ENCODE data around the gene LUC7L3.
"Not testable (repeated sequence)": the region's sequence is repeated elsewhere in the genome, so short reads cannot be mapped to it uniquely, and the experiment has no call there.

The LUC7L3 gene, protein sequence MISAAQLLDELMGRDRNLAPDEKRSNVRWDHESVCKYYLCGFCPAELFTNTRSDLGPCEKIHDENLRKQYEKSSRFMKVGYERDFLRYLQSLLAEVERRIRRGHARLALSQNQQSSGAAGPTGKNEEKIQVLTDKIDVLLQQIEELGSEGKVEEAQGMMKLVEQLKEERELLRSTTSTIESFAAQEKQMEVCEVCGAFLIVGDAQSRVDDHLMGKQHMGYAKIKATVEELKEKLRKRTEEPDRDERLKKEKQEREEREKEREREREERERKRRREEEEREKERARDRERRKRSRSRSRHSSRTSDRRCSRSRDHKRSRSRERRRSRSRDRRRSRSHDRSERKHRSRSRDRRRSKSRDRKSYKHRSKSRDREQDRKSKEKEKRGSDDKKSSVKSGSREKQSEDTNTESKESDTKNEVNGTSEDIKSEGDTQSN

DNA sequence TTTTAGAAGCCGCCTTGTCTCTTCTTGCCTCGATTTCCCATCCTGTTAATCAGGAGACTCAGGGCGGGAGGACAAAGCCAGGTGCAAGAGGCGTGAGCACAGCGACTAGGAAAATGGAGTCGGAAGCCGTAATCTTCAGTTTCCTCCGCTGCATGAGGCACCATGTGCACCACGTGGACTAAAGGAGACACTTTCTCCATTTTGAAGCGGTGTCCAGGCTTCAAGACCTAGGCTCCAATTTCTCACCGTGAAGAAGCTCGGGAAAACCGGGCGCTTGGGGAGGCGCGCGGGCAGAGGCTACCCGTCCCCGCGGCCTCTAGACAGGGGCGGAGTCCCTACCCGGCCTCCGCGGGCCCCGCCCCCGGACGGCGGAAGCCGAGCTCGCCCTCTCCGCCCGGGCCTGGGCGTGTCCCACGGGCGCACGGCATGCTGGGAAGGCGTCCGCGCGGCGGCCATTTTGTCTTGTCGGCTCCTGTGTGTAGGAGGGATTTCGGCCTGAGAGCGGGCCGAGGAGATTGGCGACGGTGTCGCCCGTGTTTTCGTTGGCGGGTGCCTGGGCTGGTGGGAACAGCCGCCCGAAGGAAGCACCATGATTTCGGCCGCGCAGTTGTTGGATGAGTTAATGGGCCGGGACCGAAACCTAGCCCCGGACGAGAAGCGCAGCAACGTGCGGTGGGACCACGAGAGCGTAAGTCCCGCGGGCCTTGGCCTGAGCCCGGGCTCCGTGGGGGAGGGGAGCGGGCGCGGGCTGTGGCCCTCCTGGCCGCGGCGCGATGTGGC is at the start of gene LUC7L3:
Gene LUC7L3 (plus strand): TSS at position 460 of the 780 bp plus-strand sequence. CDS start 130 bp downstream, at position 590.
- peak; percentile 97 for DNase-seq (ENCODE audit: low spot score)

DNA sequence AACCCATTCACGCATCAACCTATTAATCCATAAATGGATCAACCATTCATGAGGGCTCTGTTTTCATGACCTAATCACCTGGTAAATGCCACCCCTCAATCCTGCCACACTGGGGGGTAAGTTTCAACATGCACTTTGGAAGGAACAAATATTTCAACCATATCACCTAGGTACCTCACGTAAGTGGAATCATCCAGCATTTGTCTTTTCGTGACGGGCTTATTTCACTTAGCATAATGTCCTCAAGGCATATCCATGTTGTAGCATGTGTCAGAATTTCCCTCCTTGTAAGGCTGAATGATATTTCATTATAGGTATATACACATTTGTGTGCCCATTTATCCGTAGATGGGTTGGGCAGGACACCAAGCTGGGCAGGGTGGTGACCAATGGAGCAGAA is 47.3 kb upstream of the LUC7L3 start:
- no peak for DNase-seq (ENCODE audit: low spot score)

DNA sequence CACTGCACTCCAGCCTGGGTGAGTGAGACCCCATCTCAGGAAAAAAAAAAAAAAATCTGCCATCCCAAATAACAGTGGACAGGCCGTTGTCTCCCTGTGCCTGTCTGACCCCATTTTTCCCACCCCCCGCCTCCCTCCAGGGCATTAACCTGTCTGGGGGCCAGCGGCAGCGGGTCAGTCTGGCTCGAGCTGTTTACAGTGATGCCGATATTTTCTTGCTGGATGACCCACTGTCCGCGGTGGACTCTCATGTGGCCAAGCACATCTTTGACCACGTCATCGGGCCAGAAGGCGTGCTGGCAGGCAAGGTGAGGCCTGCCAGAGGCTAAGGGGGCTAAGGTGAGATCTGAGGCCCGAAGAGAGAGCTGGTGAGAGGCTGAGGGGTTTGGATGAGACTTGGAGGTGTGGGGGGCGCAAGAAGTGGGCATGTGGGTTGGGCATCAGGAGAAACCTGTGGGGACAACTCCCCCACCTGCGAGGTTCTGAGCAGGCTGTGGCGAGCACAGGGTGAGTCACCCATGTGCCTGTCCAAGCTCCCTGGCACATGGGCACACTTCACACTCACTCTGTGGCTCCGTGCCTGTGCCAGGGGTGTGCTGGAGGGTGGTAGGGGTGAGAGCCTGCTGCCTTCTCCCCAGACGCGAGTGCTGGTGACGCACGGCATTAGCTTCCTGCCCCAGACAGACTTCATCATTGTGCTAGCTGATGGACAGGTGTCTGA is 46.4 kb upstream of the LUC7L3 start:
- no peak for DNase-seq (ENCODE audit: low spot score)

DNA sequence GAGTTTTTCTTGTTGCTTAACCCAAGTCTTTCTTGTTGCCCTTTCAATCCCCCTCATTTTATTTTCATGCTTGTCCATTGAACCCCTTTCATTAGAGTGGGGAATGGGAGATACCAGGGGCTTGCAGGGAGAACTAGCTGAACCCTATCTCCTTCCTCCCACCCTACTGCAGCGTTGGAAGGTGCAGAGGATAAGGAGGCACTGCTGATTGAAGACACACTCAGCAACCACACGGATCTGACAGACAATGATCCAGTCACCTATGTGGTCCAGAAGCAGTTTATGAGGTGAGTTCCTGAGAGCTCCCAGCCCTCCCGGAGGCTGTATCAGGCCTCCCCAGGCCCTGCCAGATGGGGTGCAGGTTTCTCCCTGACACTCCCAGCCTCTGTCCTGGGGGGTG is 44.2 kb upstream of the LUC7L3 start:
- no peak for DNase-seq (ENCODE audit: low spot score)

DNA sequence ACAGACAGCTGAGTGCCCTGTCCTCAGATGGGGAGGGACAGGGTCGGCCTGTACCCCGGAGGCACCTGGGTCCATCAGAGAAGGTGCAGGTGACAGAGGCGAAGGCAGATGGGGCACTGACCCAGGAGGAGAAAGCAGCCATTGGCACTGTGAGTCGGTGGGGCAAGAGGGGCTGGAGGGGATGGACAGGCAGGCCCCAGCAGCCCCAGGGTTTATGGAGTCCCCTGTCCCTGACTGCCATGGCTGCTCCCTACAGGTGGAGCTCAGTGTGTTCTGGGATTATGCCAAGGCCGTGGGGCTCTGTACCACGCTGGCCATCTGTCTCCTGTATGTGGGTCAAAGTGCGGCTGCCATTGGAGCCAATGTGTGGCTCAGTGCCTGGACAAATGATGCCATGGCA is 43.8 kb upstream of the LUC7L3 start:
- DNase-seq (ENCODE audit: low spot score), result no peak

DNA sequence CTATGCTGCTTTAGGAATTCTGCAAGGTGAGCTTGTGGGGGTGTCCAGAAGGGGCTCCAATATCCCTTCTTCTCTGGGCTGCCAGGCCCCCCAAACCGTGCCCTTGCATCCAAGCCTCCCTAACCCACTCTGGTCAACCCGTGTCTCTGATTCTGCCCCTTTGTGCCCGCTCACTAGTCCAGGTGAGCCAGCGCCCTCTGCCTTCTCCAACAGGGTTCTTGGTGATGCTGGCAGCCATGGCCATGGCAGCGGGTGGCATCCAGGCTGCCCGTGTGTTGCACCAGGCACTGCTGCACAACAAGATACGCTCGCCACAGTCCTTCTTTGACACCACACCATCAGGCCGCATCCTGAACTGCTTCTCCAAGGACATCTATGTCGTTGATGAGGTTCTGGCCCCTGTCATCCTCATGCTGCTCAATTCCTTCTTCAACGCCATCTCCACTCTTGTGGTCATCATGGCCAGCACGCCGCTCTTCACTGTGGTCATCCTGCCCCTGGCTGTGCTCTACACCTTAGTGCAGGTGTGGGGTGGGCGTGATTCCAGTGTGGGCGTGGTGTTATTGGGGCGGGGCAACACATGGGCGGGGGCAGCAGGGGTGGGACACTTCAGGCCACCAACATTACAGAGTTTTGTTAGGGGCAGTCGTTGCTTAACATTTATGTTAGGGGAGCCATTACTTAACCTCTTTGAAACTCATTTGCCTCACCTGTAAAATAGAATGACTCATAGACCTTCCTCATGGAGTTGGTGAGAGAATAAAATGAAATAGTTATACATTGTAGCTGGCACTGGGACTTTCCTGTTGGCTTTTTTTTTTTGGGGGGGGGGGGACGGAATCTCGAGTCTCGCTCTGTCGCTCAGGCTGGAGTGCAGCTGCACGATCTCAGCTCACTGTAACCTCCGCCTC is 43.1 kb upstream of the LUC7L3 start:
- DNase-seq (ENCODE audit: low spot score), result no peak

DNA sequence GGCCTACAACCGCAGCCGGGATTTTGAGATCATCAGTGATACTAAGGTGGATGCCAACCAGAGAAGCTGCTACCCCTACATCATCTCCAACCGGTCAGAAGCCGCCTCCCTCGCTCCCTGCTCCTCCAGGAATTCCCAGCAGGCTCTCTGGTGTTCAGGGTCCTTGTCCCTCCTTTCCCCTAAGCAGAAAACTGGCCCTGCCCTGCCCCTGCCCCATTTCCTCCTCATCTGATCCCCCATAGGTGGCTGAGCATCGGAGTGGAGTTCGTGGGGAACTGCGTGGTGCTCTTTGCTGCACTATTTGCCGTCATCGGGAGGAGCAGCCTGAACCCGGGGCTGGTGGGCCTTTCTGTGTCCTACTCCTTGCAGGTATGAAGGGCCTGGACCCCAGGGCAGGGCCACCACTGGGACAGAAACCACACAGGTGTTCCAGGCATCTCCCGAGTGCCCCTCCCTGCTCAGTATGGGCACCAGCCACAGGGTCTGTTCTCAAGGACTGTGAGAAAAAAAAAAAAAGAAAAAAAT is 41.5 kb upstream of the LUC7L3 start:
- no peak for DNase-seq (ENCODE audit: low spot score)

DNA sequence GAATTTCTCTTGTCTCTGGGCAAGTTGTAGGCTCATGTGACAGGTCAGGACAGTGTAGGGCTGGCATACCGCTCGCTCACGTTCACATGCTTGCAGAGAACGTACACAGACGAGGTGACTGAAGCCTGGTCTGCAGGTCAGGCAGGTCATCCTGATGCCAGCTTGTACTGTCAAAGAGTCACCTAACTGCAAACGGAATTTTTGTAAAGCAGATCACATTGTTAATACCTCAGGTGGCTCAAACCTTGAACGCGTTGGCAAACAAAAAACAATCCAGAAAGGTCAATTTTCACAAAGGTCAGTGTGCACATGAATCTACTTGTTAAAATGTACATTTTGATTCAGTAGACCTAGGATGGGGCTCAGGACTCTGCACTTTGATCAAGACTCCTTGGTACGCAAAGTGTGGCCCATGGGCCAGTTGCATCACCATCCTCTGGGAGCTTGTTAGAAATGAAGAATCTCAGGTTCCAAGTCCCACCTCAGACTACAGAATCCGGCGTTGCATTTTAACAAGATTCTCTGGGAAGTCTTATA is 40.3 kb upstream of the LUC7L3 start:
- DNase-seq (ENCODE audit: low spot score), result no peak

DNA sequence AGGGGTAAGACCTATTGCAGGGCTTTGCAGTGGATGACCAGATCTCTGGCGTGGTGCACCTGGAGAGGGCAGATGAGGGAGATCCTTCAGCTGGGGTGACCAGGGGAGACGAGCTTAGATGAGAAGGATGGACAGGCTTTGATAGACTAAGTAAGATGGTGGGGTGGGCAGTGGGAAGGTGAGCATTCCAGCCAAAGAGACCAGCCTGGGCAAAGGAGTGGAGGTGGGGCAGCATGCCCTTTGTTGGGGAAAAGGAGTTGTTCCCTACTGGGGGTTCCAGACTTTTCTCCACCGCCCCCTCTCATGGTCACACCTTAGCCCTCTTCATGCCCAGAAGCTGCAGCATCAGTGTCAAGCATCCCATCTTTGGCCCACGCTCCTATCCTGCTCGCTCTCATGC is 39.3 kb upstream of the LUC7L3 start:
- no peak for DNase-seq (ENCODE audit: low spot score)

DNA sequence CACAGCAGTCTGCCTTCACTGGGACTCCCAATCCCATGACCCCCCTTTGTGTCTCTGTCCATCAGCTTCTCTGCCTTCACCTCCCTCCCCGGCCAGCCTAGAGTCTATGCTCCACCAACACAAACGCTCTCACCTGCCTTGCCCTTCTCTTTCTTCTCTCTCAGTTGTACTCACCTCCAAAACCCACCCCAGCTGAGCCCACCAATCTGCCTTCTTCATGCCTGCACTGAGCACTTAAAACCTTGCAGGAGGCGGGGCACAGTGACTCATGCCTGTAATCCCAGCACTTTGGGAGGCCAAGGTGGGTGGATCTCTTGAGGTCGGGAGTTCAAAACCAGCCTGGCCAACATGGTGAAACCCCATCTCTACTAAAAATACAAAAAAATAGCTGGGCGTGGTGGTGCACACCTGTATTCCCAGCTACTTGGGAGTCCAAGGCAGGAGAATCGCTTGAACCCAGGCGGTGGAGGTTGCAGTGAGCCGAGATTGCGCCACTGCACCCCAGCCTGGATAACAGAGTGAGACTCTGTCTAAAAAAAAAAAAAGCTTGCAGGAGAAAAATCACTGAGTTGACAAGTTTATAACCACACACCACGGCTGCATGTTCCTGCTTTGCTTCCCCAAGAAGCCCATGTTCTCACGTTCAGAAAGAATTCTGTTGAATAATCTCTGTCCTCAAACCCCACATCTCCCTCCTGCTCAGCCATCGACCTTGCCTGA is 38.7 kb upstream of the LUC7L3 start:
- not testable (repeated sequence) for DNase-seq (ENCODE audit: low spot score)

DNA sequence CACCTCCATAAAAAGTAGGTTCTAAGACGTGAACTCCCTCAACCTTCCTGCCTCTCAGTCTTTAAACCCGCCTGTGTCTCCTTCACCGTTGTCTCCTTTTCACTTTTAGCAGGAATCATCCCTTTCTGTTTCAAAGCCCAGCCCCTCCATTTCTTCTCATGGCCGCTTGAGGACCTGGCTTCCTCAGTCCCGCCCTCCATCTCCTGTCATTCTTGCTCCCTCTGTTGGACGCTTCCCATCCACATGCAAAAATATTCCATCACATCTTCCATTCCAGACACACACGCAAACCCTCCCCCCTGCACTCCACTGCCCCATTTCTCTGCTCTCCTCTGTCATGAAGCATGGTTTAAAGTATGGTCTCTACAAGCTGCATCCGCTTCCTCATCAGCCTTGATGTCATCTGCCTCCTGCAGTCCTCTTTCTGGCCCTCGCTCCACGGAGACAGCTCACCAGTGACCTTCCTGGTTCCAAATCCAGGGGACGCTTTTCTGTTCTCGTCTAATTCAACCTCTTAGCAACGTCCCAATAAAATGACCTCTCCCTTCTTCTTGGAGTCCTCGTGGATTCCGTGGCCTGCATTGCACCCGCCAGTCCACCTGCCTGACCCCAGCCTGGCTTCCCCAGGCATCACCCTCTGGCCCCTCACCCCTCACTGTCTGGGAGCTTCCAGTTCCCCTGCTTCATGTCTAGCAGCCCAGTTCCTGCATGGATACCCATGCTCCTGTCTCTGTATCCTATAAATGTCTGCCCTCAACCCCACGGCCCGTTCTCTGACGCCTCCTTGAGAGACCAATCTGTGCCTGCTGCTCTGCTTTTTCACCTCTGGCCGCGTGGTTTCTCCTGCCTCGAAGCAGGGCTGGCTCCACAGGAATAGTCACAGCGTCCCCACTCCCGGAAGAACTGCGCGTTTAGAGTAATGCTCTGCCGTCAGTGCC is 37.9 kb upstream of the LUC7L3 start:
- peak; percentile 52 for DNase-seq (ENCODE audit: low spot score)

DNA sequence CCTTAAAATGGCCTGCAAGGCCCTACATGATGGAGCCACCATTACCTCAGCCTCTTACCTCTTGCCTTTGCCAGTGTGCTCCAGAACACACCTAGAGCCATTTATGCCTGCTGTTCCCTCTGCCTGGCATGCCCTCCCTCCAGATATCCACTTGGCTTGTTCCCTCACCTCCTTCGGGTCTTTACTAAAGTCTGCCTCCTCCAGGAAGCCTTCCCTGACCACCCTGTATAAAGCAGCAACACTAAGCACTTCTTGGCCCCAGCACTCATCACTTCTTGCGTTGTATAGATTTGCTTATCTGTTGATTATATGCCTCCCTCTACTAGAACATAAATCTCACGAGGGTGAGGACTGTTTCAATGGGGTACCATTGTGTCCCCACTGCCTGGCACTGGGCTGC is 37.0 kb upstream of the LUC7L3 start:
- DNase-seq (ENCODE audit: low spot score), result no peak

DNA sequence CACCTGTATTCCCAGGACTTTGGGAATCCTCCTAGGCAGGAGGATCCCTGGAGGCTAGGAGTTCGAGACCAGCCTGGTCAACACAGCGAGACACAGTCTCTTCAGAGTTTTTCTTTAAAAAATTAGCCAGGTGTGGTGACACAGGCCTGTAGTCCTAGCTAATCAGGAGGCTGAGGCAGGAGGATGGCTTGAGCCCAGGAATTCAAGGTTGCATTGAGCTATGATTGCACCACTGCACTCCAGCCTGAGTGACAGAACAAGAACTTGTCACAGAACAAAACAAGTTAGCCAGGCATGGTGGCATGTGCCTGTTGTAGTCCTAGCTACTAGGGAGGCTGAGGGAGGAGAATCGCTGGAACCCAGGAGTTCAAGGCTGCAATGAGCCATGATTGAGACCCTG is 36.5 kb upstream of the LUC7L3 start:
- DNase-seq (ENCODE audit: low spot score), result no peak

DNA sequence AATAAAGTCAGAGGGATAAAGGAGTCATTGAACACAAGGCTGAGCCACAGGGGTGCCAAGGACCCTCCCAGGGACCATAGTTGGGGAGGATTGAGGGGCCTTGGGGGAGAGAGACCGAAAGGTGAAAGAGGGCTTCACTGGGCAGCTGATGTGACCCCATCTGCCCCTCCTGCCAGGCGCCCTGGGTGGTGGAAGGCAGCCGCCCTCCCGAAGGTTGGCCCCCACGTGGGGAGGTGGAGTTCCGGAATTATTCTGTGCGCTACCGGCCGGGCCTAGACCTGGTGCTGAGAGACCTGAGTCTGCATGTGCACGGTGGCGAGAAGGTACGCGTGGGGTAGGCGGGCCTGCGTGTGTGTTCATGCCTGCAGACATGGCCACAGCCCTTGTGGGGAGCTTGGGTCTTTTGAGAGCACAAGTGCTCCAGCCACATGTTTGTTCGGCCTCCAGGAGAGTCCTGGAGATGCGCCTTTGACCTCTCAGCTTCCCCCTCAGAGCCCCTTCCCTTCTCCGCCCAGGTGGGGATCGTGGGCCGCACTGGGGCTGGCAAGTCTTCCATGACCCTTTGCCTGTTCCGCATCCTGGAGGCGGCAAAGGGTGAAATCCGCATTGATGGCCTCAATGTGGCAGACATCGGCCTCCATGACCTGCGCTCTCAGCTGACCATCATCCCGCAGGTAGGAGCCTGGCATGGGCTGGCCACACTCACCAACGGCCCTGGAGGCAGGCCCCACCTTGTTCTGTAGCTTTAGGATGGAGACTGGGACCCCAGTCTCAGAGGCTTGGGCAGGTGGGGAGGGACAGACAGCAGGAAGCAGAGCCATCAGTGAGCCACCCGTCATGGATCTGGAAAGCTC is 35.7 kb upstream of the LUC7L3 start:
- no peak for DNase-seq (ENCODE audit: low spot score)

DNA sequence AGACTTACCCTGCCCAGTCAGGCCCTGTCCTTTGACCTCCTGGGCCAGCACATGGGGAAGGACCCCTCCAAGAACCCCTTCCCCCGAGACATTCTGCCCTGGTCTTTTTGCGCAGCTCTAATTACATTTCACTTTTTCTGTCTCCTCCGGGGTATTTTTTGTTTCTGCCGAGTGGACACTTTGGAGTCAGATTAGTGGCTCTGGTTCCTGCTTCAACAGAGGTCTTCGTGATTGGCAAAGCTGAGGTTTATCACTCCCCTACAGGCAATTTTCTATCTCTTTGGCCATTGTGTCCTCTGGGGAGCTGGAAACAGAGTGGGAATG is 35.2 kb upstream of the LUC7L3 start:
- DNase-seq (ENCODE audit: low spot score), result no peak

DNA sequence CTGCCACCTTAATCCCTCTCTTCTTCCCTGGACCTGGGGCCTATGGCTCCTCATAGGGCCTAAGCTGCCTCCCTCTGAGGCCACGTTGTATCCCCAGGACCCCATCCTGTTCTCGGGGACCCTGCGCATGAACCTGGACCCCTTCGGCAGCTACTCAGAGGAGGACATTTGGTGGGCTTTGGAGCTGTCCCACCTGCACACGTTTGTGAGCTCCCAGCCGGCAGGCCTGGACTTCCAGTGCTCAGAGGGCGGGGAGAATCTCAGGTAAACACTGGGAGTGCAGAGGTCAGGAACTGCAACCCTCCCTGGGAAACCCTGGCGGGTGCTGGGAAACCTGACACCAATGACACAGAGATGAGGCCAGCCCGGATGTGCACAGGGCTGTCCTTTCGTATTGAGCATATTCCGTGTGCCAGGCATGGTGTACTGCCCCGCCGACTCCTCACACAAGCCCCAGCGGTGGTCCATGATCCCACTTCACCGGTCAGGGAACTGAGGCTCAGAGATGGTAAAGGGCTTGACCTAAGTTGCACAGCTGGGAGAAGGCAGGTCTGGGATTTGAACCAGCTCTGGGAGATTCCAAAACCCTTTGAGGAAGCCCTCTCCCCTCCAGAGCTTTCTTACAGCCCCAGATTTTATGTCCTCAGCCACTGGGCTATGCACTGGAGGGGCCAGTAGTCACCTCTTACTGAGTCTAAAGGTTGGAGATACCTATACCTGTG is 34.6 kb upstream of the LUC7L3 start:
- DNase-seq (ENCODE audit: low spot score), result no peak

DNA sequence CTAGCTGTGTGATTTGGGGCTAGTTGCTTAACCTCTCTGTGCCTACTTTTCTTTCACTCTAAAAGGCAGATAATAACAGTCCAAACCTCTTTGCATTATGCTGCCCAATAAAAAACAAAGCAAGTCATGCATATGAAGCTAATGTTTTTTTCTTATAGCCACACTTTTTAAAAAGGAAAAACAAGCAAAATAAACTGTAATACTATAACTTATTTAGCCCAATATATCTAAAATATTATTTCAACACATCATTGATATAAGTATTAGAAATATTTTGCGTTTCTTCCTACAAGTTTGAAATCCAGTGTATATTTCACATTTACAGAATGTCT is 34.1 kb upstream of the LUC7L3 start:
- no peak for DNase-seq (ENCODE audit: low spot score)

Measured in hematopoietic multipotent progenitor cell treated with erythropoietin and hydrocortisone succinate and interleukin-3 and kit ligand, for 17 days (in vitro differentiated cells).